Fibroblast of skin of abdomen (primary cell): Measurements from ENCODE around the gene ANKRD40CL.
"Not testable (repeated sequence)": the region's sequence is repeated elsewhere in the genome, so short reads cannot be mapped to it uniquely, and the experiment has no call there.

Experiments
- DNase-seq: peaks from one replicate; pipeline ENCODE4 v3.0.0-alpha.2; 2013

ANKRD40CL gene

DNA sequence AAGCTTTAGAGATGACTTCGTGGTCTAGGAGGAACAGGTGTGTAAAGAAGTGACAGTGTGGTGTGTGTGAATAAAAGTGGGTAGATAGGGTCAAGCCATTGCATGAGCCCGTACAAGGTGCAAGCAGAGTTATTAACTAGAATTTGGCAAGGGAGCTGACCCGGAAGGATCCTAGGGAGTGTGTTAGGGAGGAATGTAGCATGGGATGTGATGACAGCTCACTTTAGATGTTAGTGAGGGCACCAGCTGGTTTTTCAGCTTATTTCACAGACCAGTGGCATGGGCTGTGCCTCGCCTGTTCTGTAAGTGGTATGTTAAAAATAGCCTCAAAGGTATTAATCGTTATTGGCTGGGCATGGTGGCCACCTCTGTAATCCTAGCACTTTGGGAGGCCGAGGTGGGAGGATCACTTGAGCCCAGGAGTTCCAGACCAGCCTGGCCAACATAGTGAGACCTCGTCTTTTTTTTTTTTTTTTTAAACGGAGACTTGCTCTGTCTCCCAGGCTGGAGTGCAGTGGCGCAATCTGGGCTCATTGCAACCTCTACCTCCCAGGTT, 8.3 kb downstream of the ANKRD40CL start:
- DNase-seq: no peak

- DNase-seq: no peak
Observed at GRCh38 chr17:50758524-50758923, 8.8 kb downstream of the ANKRD40CL start.

DNA sequence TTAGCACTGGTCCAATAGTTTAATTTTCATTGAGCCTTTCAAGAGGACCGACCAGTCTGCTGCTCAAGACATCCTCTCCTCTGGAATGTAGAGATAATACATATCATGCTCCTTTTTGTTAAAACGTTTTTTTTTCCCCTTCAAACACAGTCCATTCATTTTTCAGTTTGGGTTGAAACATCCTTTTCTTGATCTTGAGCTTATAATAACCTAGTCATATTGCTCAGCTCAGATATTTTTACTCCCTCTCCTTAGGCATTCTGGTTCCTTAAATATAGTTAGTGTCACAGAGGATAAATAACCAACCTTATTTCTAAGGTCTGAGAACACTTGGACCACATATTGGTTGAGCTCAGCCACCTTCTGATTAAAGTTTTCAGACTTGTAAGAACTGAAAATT, 12.8 kb downstream of the ANKRD40CL start:
- DNase-seq: no peak

DNA sequence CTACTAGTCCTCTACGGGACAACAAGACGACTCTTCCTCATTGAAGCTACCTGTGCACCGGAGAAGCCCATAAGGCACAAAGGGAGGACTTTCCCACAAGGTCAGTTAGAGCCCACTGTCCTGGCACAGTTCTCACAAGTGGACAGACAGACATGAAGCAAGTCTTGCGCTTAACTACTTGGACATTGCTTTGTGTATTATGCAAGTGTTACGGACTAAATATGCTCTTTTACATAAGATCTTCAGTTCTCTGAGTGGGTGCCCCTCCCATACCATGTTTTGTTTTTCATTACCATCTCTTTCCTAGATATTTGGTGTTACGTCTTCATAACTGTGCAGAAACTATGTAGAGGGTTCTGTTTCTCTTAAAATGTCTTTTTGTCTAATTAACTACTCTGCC, 18.1 kb downstream of the ANKRD40CL start:
- DNase-seq: no peak

DNA sequence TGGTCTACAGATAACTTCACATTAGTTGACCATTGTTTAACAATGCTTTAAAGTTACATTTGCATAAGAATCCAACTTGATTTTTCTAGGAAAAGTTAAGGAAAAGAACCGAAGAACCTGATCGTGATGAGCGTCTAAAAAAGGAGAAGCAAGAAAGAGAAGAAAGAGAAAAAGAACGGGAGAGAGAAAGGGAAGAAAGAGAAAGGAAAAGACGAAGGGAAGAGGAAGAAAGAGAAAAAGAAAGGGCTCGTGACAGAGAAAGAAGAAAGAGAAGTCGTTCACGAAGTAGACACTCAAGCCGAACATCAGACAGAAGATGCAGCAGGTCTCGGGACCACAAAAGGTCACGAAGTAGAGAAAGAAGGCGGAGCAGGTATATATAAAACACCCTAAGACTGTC, 21.7 kb downstream of the ANKRD40CL start:
- DNase-seq: no peak

GRCh38 chr17:50739098-50739497, 28.2 kb downstream of the ANKRD40CL start:
- DNase-seq: no peak

DNA sequence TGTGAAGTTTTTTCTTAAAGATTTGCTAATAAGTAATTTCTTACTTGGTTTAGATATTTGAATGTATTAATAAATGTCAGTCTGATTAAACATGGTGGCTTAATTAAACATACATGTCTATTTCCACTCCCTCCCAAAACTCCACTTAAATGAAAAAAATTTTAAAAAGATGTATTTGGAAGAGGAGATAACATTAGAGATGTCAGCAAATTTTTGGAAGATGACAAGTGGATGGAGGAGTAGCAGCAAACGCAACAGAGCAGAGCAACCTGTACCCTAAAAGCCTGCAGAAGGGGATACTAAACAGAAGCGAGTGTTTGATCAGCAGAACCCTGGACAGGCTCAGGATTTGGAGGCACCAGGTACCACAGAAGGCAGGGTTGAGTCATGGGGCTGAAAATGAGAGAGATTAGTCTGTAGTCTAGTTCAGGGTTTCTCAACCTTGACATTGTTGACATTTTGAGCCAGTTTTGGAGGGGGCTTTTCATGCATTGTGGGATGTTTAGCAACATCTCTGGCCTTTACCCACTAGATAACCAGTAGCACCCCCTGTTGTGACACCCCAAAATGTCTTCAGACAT, 30.1 kb downstream of the ANKRD40CL start:
- DNase-seq: no peak

- DNase-seq: no peak
Observed at GRCh38 chr17:50735287-50735686, 32.0 kb downstream of the ANKRD40CL start.

GRCh38 chr17:50731575-50732460, 35.5 kb downstream of the ANKRD40CL start:
- DNase-seq: no peak

DNA sequence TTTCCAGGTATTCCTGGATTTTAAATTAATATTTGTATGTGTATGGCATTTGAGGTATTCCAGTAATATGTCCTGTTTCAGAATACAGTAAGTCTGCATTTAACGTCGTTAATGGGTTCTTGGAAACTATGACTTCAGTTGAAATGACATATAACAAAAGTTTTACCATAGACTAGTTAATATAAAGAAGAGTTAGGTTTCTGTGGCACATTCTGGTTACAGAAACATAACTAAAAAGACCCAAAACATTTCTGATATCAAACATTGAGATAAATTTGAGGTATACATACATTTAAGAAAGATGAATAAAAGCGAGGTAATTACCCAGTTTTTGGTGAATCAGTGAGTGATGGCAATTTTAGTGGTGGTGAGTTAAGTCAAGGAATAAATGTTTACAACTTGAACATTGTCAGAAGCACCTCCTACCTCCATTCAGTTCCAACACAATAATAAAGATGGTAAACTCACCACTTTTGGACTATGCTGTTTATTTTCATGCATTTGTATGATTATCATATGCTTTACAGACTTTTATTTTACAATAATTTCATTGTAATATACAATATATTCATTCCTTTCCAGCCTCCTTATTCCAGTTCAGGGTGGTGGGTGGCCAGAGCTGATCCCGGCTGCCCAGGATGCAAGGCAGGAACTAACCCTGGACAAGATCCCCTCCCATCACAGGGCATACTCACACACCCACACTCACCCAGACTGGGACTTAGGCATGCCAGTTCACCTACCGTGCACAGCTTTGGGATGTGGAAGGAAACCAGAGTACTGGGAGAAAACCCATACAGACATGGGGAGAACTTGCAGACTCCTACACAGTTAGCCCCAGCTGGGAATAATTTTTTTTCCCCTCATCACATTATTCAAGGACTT, 38.2 kb downstream of the ANKRD40CL start:
- DNase-seq: no peak

DNA sequence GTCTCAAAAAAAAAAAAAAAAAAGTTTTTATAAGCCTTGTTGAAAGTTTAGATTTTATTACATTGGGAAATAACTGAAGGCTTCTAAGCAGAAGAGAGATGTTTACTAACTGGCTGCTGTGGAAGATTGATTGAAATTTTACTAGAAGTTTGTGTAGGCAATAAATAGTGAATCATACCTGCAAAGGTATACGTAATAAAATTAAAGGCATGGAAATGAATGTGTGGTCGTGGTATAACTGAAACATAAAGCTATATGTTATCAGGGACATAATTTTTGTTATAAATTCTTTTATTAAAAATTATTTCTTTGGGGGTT, 39.2 kb downstream of the ANKRD40CL start:
- no peak for DNase-seq

GRCh38 chr17:50725769-50726655, 41.3 kb downstream of the ANKRD40CL start:
- no peak for DNase-seq

- not testable (repeated sequence) for DNase-seq
Observed at GRCh38 chr17:50724622-50725021, 42.7 kb downstream of the ANKRD40CL start.

GRCh38 chr17:50722746-50723145, 44.6 kb downstream of the ANKRD40CL start:
- no peak for DNase-seq

GRCh38 chr17:50721194-50722010, 45.9 kb downstream of the ANKRD40CL start:
- DNase-seq: no peak

DNA sequence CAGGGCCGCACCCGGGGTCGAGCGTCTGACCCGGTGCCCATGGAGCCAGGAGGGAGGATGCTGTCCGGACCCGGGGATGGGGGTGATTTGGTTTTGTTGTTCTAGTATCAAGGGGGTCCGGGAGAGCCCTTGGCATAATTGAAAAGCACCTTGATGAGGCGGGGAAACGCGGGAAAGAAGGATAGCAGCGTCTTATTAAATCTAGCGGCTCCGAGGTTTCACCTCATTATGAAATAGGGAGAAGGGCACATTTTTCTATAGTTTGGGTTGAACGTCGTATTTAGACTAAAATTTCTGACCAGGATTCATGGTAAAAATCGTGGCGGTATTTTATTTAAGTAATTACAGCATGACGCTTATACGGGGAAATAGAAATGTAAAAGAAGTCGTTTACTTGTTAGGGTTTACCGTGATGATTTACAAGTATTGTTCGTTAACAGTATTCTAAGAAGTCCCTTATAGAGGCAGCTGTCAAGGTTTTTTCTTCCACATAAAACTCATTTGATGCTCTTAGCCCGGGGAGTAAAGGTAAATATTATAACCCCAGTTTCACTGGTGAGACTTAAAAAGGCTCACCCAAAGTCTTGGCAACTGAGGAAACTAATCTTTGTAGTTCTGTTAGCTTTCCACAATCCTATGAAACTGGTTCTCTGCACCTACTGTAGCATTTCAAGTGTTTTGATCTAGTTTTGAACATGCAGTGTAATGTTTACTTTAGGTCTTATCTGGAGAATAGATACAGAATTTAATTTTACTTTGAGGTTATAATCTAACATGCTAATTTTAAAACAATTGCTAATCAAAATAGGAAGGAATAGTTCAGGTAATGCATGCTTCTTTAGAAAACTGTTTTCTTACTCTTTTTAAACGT, 47.2 kb downstream of the ANKRD40CL start:
- no peak for DNase-seq

GRCh38 chr17:50719144-50719923, 48.0 kb downstream of the ANKRD40CL start, which contains the start of gene LUC7L3:
LUC7L3 (plus strand) TSS chr17:50719603; CDS start chr17:50719733, 130 bp downstream.
- peak; percentile 94 for DNase-seq

GRCh38 chr17:50715471-50715870, 51.8 kb downstream of the ANKRD40CL start:
- DNase-seq: no peak

DNA sequence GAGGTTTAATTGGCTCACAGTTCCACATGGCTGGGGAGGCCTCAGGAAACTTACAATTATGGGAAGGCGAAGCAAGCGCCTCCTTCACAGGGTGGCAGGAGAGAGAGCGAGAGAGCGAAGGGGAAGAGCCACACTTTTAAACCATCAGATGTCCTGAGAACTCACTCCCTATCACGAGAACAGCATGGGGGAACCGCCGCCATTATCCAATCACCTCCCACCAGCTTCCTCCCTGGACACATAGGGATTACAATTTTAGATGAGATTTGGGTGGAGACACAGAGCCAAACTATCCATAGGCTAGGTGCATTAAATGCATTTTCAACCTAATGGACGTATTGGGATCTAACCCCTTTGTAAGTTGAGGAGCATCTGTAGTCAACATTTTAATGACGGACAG, 54.7 kb downstream of the ANKRD40CL start:
- DNase-seq: no peak
